ENCODE results near the gene MTG1.
A peak's percentile ranks its signal among the peaks of the same experiment; 100 is the strongest.

The MTG1 gene

GRCh38 chr10:133368153-133368552 lies 25.8 kb upstream of the MTG1 start:
- no peaks in the 10 kb centered on the region for H3K79me2 ChIP-seq (ENCODE audit: low read length)
- no peaks in the 10 kb centered on the region for H3K36me3 ChIP-seq (replicated peaks; ENCODE audit: low read depth, low read length)
- no peaks in the 10 kb centered on the region for H4K20me1 ChIP-seq (ENCODE audit: insufficient read depth, low read length)
- no peaks in the 10 kb centered on the region for H3K4me1 ChIP-seq (ENCODE audit: low read length)
- no peaks in the 10 kb centered on the region for H3K27me3 ChIP-seq (ENCODE audit: low read depth, low read length)
- H3K9ac ChIP-seq (ENCODE audit: low read length), result no peak overlapping the region
- no peak overlapping the region for H3K4me3 ChIP-seq (ENCODE audit: low read length)
- TF ChIP-seq, protein P1, sequence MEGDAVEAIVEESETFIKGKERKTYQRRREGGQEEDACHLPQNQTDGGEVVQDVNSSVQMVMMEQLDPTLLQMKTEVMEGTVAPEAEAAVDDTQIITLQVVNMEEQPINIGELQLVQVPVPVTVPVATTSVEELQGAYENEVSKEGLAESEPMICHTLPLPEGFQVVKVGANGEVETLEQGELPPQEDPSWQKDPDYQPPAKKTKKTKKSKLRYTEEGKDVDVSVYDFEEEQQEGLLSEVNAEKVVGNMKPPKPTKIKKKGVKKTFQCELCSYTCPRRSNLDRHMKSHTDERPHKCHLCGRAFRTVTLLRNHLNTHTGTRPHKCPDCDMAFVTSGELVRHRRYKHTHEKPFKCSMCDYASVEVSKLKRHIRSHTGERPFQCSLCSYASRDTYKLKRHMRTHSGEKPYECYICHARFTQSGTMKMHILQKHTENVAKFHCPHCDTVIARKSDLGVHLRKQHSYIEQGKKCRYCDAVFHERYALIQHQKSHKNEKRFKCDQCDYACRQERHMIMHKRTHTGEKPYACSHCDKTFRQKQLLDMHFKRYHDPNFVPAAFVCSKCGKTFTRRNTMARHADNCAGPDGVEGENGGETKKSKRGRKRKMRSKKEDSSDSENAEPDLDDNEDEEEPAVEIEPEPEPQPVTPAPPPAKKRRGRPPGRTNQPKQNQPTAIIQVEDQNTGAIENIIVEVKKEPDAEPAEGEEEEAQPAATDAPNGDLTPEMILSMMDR (IDR thresholded peaks at IDR 0.05; ENCODE audit: low read depth, low read length), result no peak
- TF ChIP-seq EZH2phosphoT487 (IDR thresholded peaks at IDR 0.05; ENCODE audit: low read depth), result no peak
- H3K4me2 ChIP-seq (ENCODE audit: low read length), result no peak overlapping the region
- no peak overlapping the region for H2AFZ ChIP-seq (ENCODE audit: low read depth, low read length)
- H3K9me3 ChIP-seq (ENCODE audit: insufficient read depth, low read length), result no peaks in the 10 kb centered on the region
- no peak overlapping the region for H3K27ac ChIP-seq (ENCODE audit: low read length)

DNA sequence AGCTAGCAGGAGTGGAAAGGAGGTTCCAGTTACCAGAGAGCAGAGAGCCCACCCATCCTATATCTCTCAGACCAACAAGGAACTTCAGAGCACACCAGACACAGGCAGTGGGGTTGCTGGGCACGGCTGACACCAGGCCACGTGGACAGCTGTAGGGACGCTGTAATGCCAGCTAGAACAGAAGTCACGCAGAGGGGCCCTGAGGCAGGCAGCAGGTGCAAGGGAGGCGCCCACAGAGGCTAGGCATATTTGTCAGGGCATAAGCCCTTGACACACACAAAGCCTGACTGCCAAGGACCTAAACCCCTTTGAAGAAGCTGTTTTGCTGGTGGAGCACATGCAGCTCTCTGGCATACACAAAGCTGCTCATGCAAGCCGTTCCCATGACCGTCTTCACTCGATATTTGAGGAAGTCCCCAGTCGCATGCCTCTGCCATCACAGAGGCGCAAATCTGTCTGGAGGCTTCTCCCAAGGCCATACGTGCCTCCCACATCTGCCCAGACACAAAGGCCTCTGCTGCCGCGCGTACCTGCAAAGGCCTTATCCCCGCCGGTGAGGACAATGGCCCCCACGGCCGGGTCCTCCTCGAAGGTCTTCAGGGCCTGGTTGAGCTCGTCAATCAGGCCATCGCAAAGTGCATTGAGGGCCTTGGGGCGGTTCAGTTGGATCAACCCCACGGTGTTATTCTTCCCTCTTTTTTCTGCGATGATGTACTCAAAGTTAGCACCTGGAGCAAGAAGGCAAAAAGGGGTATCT lies 23.7 kb upstream of the MTG1 start:
- no peaks in the 10 kb centered on the region for H3K9me3 ChIP-seq (ENCODE audit: insufficient read depth, low read length)
- H3K4me3 ChIP-seq (ENCODE audit: low read length), result no peak overlapping the region
- H3K9ac ChIP-seq (ENCODE audit: low read length), result no peak overlapping the region

DNA sequence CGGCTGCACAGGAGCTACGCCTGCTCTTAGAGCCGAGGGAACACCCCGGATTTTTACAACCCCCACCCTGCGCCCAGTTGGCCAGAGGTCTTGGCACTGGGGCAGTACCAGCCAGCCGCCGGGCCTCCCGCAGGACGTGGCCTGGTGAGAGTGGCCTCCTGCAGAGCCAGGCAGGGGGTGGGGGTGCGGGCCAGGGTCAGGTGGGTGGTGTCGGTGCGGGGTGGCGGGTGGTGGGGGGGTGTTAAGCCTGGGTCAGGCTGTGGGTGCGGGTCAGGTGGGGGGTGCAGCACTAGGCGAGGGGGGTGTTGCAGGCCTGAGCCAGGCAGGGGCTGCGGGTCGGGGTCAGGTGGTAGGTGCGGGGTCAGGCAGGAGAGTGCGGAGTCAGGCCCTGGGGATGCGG lies 21.4 kb upstream of the MTG1 start:
- no peaks in the 10 kb centered on the region for H3K36me3 ChIP-seq (replicated peaks; ENCODE audit: low read depth, low read length)
- TF ChIP-seq EZH2phosphoT487 (IDR thresholded peaks at IDR 0.05; ENCODE audit: low read depth), result no peak
- TF ChIP-seq, protein P1 (IDR thresholded peaks at IDR 0.05; ENCODE audit: low read depth, low read length), result no peak
- no peak overlapping the region for H3K27ac ChIP-seq (ENCODE audit: low read length)
- H3K79me2 ChIP-seq (ENCODE audit: low read length), result no peaks in the 10 kb centered on the region
- H2AFZ ChIP-seq (ENCODE audit: low read depth, low read length), result no peak overlapping the region
- no peaks in the 10 kb centered on the region for H3K9me3 ChIP-seq (ENCODE audit: insufficient read depth, low read length)
- H3K4me3 ChIP-seq (ENCODE audit: low read length), result peak overlapping the region; percentile 40; the same call in 1 of the 2 replicates
- peak overlapping the region; percentile 41 for H3K4me2 ChIP-seq (ENCODE audit: low read length)
- no peak overlapping the region for H3K9ac ChIP-seq (ENCODE audit: low read length)
- peaks cover 13% of the 10 kb centered on the region for H3K4me1 ChIP-seq (ENCODE audit: low read length)
- no peaks in the 10 kb centered on the region for H3K27me3 ChIP-seq (ENCODE audit: low read depth, low read length)
- no peaks in the 10 kb centered on the region for H4K20me1 ChIP-seq (ENCODE audit: insufficient read depth, low read length)

More for the DNA sequence above, 23.7 kb upstream of the MTG1 start:
- Histone ChIP-seq H3K27me3 (ENCODE audit: low read depth, low read length) (no peaks in the 10 kb centered on the region), H3K36me3 (replicated peaks; ENCODE audit: low read depth, low read length) (no peaks in the 10 kb centered on the region), H2AFZ (ENCODE audit: low read depth, low read length) (no peak overlapping the region), H4K20me1 (ENCODE audit: insufficient read depth, low read length) (no peaks in the 10 kb centered on the region), H3K4me1 (ENCODE audit: low read length) (peaks cover 3% of the 10 kb centered on the region), H3K79me2 (ENCODE audit: low read length) (no peaks in the 10 kb centered on the region), H3K27ac (ENCODE audit: low read length) (no peak overlapping the region), H3K4me2 (ENCODE audit: low read length) (no peak overlapping the region)
- TF ChIP-seq, protein P1 (IDR thresholded peaks at IDR 0.05; ENCODE audit: low read depth, low read length), result no peak
- no peak for TF ChIP-seq EZH2phosphoT487 (IDR thresholded peaks at IDR 0.05; ENCODE audit: low read depth)

GRCh38 chr10:133373174-133374090 lies 20.5 kb upstream of the MTG1 start, which contains the start of gene ECHS1:
Gene ECHS1, minus strand, starts transcription at chr10:133373354. Its CDS starts 21 bp downstream, at chr10:133373333.
- no peak within 1 kb of the TSS for H3K27ac ChIP-seq (ENCODE audit: low read length)
- TF ChIP-seq, protein P1 (IDR thresholded peaks at IDR 0.05; ENCODE audit: low read depth, low read length), result no peak
- no peaks in the 10 kb centered on the region for H3K9me3 ChIP-seq (ENCODE audit: insufficient read depth, low read length)
- peak within 1 kb of the TSS; percentile 59 for H3K9ac ChIP-seq (ENCODE audit: low read length)
- no peaks in the 10 kb centered on the region for H3K79me2 ChIP-seq (ENCODE audit: low read length)
- no peaks in the 10 kb centered on the region for H3K27me3 ChIP-seq (ENCODE audit: low read depth, low read length)
- no peak within 1 kb of the TSS for H2AFZ ChIP-seq (ENCODE audit: low read depth, low read length)
- peaks cover 19% of the 10 kb centered on the region for H3K4me1 ChIP-seq (ENCODE audit: low read length)
- H3K4me2 ChIP-seq (ENCODE audit: low read length), result peak within 1 kb of the TSS; percentile 63
- H3K4me3 ChIP-seq (ENCODE audit: low read length), result peak within 1 kb of the TSS; percentile 83
- no peaks in the 10 kb centered on the region for H4K20me1 ChIP-seq (ENCODE audit: insufficient read depth, low read length)
- H3K36me3 ChIP-seq (replicated peaks; ENCODE audit: low read depth, low read length), result no peaks in the 10 kb centered on the region
